HG03378 (cell line): ENCODE results near the gene RBFOX1.

Source experiments
- ATAC-seq: cut with Tn5 transposase; IDR thresholded peaks from one replicate; pipeline ENCODE4 v1.9.1; 2021; ENCODE audit warnings: mild to moderate bottlenecking, moderate library complexity; ENCODE audit not compliant: unreplicated experiment

RBFOX1 gene

GRCh38 chr16:7748522-7748921 lies 415.9 kb downstream of the RBFOX1 start:
- ATAC-seq = no peak

GRCh38 chr16:7755347-7755882 lies 422.8 kb downstream of the RBFOX1 start:
- ATAC-seq = no peak
